Measurements from ENCODE around the gene KCTD5. TPM values are rescaled to one million over a fixed set of nuclear protein-coding genes. Genes with fewer than 3 reads are reported as not detected.

KCTD5 gene
- total RNA-seq, 6 experiments from 2014 or later: 7.3 to 22.8 (median 11.1) TPM

- DNase-seq (peak in 1 of 3 donors; percentile 14), ATAC-seq (no peak)
- Histone ChIP-seq H3K4me3 (no peak overlapping the region), H3K4me1 (no peaks in the 10 kb centered on the region), H3K27ac (no peak overlapping the region), H3K9me3 (no peaks in the 10 kb centered on the region), H3K36me3 (peaks cover 0 to 17% (median 8%) of the 10 kb centered on the region in 4 donors), H3K27me3 (no peaks in the 10 kb centered on the region)
- intact Hi-C loops (cut with DNase I): no loop called here
- WGBS (ENCODE audit: insufficient coverage, low coverage, low lambda C conversion rate, missing lambda C conversion rate): 13% methylated on average over 6 of the region's 22 CpGs
- TF ChIP-seq CTCF (IDR thresholded peaks at IDR 0.05) (no peak), POLR2A (IDR thresholded peaks at IDR 0.05) (no peak)
Measured at GRCh38 chr16:2711370-2712062, 29.2 kb downstream of the KCTD5 start.

GRCh38 chr16:2712063-2712441 lies 29.7 kb downstream of the KCTD5 start:
- no peaks in the 10 kb centered on the region for H3K9me3 ChIP-seq
- H3K27ac ChIP-seq: no peak overlapping the region
- no peak overlapping the region for H3K4me3 ChIP-seq
- no peak for ATAC-seq
- TF ChIP-seq CTCF (IDR thresholded peaks at IDR 0.05) (no peak), POLR2A (IDR thresholded peaks at IDR 0.05) (no peak)
- no peaks in the 10 kb centered on the region for H3K27me3 ChIP-seq
- DNase-seq: peak in 1 of 3 donors; percentile 12
- no peaks in the 10 kb centered on the region for H3K4me1 ChIP-seq
- intact Hi-C loops (cut with DNase I): no loop called here
- H3K36me3 ChIP-seq: peaks cover 0 to 17% (median 8%) of the 10 kb centered on the region in 4 donors
- 70% methylated on average over 8 of the region's 14 CpGs for WGBS (ENCODE audit: insufficient coverage, low coverage, low lambda C conversion rate, missing lambda C conversion rate)

GRCh38 chr16:2712546-2712945 lies 30.2 kb downstream of the KCTD5 start:
- DNase-seq (peak in 1 of 3 donors; percentile 13), ATAC-seq (no peak)
- TF ChIP-seq CTCF (IDR thresholded peaks at IDR 0.05): no peak
- TF ChIP-seq POLR2A (IDR thresholded peaks at IDR 0.05): no peak
- intact Hi-C loops (cut with DNase I): no loop called here
- H3K4me3 ChIP-seq: no peak overlapping the region
- no peaks in the 10 kb centered on the region for H3K4me1 ChIP-seq
- no peak overlapping the region for H3K27ac ChIP-seq
- H3K27me3 ChIP-seq: no peaks in the 10 kb centered on the region
- no peaks in the 10 kb centered on the region for H3K9me3 ChIP-seq
- peaks cover 0 to 12% (median 5%) of the 10 kb centered on the region in 4 donors for H3K36me3 ChIP-seq
- no CpG with 5 or more reads among the region's 21 CpGs for WGBS (ENCODE audit: insufficient coverage, low coverage, low lambda C conversion rate, missing lambda C conversion rate)

- ATAC-seq: no peak
- Histone ChIP-seq H3K27me3 (no peaks in the 10 kb centered on the region), H3K4me3 (no peak overlapping the region), H3K9me3 (no peaks in the 10 kb centered on the region), H3K4me1 (peaks cover 0 to under 1% (median 0%) of the 10 kb centered on the region in 4 donors), H3K27ac (no peak overlapping the region), H3K36me3 (peaks cover 0 to 2% (median 0%) of the 10 kb centered on the region in 4 donors)
- no CpG with 5 or more reads among the region's 14 CpGs for WGBS (ENCODE audit: insufficient coverage, low coverage, low lambda C conversion rate, missing lambda C conversion rate)
- peak in 1 of 3 donors; percentile 9 for DNase-seq
- TF ChIP-seq CTCF (IDR thresholded peaks at IDR 0.05): no peak
- intact Hi-C loops (cut with DNase I): no loop called here
Measured at GRCh38 chr16:2713523-2713922, 31.2 kb downstream of the KCTD5 start.
